ENCODE data around the gene RXRB.

The RXRB gene

DNA sequence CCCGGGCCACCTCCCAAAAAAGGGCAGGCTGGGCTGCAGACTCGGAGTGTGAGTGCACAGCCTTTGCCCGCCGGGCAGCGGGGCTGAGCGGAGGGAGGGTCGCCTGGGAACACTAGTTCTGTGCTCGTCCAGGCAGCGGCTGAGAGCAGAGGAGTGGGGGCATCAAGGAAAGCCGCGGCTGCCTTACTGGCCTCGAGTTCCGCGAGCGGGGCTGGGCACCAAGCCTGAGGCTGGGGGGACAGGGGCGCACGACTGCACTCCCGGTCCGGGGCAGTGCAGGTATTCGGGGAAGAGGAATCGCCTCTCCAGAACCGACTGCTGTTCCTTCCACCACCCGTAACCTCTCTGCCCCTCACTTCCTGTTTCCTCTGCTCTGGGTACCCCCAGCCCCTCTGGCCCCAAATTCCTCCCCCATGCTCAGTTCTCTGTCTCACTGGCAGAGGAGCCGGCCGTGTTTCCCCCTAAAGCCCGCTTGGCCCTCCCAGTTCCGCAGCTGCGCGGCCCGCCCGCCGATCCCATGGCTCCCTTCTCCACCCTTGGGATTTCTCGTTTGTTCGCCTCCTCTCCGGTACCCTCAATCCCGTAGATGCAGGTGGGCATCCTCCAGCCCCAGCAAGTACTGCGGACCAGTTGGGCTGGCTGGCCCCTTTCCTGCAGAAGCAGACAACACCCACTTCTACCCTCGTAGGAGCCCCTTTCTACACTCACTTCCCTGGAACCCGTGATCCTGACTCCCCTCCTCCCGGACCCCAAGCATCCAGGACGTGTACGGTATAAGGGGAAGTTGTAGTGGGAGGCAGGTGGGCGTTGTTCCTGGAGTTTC, 12.9 kb upstream of the RXRB start:
- no peak overlapping the region for H3K27ac ChIP-seq
- H3K4me2 ChIP-seq, result no peak overlapping the region

DNA sequence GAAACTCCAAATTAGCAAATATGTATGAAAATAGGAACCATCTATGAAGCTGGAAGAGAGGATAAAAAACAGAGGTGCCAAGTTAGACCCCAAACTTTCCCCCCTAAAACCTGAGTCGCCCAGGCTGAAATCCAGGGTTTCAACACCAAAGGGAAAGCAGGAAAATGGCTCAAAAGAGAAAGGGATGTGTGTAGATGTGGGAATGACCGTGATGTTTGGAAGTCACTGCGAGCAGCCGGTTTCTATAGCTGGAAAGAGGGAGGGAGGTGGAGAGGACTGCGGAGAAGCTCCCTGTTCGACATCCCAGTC, 12.3 kb upstream of the RXRB start:
- H2AFZ ChIP-seq (ENCODE audit: low read depth), result no peak overlapping the region
- H3K79me2 ChIP-seq (ENCODE audit: insufficient read depth, low read depth), result no peaks in the 10 kb centered on the region
- H3K4me3 ChIP-seq (IDR thresholded peaks at IDR 0.05; ENCODE audit: insufficient read depth, low read depth, low read length), result no peak overlapping the region
- H4K20me1 ChIP-seq (ENCODE audit: insufficient read depth), result no peaks in the 10 kb centered on the region
- H3K9ac ChIP-seq, result no peak overlapping the region
- no peaks in the 10 kb centered on the region for H3K4me1 ChIP-seq (ENCODE audit: low read depth, poor library complexity, severe bottlenecking)
- H3K27ac ChIP-seq, result no peak overlapping the region
- H3K27me3 ChIP-seq (ENCODE audit: insufficient read depth, low read depth), result no peaks in the 10 kb centered on the region
- no peak overlapping the region for H3K4me2 ChIP-seq
- no peaks in the 10 kb centered on the region for H3K36me3 ChIP-seq (ENCODE audit: insufficient read depth)
- TF ChIP-seq, protein P1, sequence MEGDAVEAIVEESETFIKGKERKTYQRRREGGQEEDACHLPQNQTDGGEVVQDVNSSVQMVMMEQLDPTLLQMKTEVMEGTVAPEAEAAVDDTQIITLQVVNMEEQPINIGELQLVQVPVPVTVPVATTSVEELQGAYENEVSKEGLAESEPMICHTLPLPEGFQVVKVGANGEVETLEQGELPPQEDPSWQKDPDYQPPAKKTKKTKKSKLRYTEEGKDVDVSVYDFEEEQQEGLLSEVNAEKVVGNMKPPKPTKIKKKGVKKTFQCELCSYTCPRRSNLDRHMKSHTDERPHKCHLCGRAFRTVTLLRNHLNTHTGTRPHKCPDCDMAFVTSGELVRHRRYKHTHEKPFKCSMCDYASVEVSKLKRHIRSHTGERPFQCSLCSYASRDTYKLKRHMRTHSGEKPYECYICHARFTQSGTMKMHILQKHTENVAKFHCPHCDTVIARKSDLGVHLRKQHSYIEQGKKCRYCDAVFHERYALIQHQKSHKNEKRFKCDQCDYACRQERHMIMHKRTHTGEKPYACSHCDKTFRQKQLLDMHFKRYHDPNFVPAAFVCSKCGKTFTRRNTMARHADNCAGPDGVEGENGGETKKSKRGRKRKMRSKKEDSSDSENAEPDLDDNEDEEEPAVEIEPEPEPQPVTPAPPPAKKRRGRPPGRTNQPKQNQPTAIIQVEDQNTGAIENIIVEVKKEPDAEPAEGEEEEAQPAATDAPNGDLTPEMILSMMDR (conservative IDR thresholded peaks at IDR 0.05; ENCODE audit: low read depth, low read length), result no peak

More for the DNA sequence above, 12.9 kb upstream of the RXRB start:
- TF ChIP-seq, protein P1 (conservative IDR thresholded peaks at IDR 0.05; ENCODE audit: low read depth, low read length), result no peak
- Histone ChIP-seq H3K4me3 (IDR thresholded peaks at IDR 0.05; ENCODE audit: insufficient read depth, low read depth, low read length) (no peak overlapping the region), H4K20me1 (ENCODE audit: insufficient read depth) (no peaks in the 10 kb centered on the region), H3K27me3 (ENCODE audit: insufficient read depth, low read depth) (no peaks in the 10 kb centered on the region), H2AFZ (ENCODE audit: low read depth) (no peak overlapping the region), H3K79me2 (ENCODE audit: insufficient read depth, low read depth) (no peaks in the 10 kb centered on the region), H3K4me1 (ENCODE audit: low read depth, poor library complexity, severe bottlenecking) (no peaks in the 10 kb centered on the region), H3K36me3 (ENCODE audit: insufficient read depth) (no peaks in the 10 kb centered on the region), H3K9ac (no peak overlapping the region)

DNA sequence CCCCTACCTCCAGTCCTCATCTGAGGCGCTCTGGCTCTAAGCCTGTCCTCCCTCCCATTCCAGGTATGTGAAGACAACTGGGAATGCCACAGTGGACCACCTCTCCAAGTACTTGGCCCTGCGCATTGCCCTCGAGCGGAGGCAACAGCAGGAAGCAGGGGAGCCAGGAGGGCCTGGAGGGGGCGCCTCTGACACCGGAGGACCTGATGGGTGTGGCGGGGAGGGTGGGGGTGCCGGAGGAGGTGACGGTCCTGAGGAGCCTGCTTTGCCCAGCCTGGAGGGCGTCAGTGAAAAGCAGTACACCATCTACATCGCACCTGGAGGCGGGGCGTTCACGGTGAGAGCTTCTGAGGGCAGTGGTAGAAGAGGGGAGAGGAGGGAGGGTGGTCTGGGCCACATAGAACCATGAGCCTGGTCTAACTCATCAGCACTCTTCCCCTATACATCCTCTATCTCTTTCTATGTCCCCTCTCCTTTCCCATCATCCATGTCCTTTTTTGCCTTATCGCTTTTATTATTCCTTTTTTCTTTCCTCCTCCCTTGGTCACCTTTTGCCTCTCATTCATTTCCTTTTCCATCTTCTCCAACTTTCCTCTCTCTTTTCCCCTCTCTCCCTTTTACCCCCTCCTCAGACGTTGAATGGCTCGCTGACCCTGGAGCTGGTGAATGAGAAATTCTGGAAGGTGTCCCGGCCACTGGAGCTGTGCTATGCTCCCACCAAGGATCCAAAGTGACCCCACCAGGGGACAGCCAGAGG, 11.4 kb upstream of the RXRB start:
- Histone ChIP-seq H3K36me3 (ENCODE audit: insufficient read depth) (no peaks in the 10 kb centered on the region), H3K79me2 (ENCODE audit: insufficient read depth, low read depth) (no peaks in the 10 kb centered on the region), H3K4me1 (ENCODE audit: low read depth, poor library complexity, severe bottlenecking) (no peaks in the 10 kb centered on the region), H4K20me1 (ENCODE audit: insufficient read depth) (no peaks in the 10 kb centered on the region), H2AFZ (ENCODE audit: low read depth) (no peak overlapping the region), H3K27me3 (ENCODE audit: insufficient read depth, low read depth) (no peaks in the 10 kb centered on the region), H3K4me2 (no peak overlapping the region), H3K27ac (no peak overlapping the region), H3K9ac (no peak overlapping the region), H3K4me3 (IDR thresholded peaks at IDR 0.05; ENCODE audit: insufficient read depth, low read depth, low read length) (no peak overlapping the region)
- TF ChIP-seq, protein P1 (conservative IDR thresholded peaks at IDR 0.05; ENCODE audit: low read depth, low read length), result no peak

DNA sequence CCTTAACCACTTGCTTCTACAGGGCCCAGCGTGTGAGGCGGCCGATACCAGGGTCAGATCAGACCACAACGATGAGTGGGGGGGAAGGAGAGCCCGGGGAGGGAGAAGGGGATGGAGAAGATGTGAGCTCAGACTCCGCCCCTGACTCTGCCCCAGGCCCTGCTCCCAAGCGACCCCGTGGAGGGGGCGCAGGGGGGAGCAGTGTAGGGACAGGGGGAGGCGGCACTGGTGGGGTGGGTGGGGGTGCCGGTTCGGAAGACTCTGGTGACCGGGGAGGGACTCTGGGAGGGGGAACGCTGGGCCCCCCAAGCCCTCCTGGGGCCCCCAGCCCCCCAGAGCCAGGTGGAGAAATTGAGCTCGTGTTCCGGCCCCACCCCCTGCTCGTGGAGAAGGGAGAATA, 10.7 kb upstream of the RXRB start:
- TF ChIP-seq, protein P1 (conservative IDR thresholded peaks at IDR 0.05; ENCODE audit: low read depth, low read length), result no peak
- peaks cover 3% of the 10 kb centered on the region for H3K4me1 ChIP-seq (ENCODE audit: low read depth, poor library complexity, severe bottlenecking)
- H3K27ac ChIP-seq, result no peak overlapping the region
- no peaks in the 10 kb centered on the region for H3K27me3 ChIP-seq (ENCODE audit: insufficient read depth, low read depth)
- H3K4me2 ChIP-seq, result no peak overlapping the region
- H4K20me1 ChIP-seq (ENCODE audit: insufficient read depth), result no peaks in the 10 kb centered on the region
- H3K79me2 ChIP-seq (ENCODE audit: insufficient read depth, low read depth), result no peaks in the 10 kb centered on the region
- H3K4me3 ChIP-seq (IDR thresholded peaks at IDR 0.05; ENCODE audit: insufficient read depth, low read depth, low read length), result no peak overlapping the region
- H3K36me3 ChIP-seq (ENCODE audit: insufficient read depth), result no peaks in the 10 kb centered on the region
- no peak overlapping the region for H3K9ac ChIP-seq
- H2AFZ ChIP-seq (ENCODE audit: low read depth), result no peak overlapping the region

Data from KMS-11 (cell line).